Central memory CD8-positive, alpha-beta T cell (primary cell): Measurements from ENCODE around the gene CDK6.

Experiments
- ATAC-seq: fragments of 150-1000 bp; cut with Tn5 transposase; replicated peaks from 2 replicates; pipeline ENCODE4 v1.10.0; 2022; ENCODE audit warnings: mild to moderate bottlenecking, moderate FRiP score, moderate number of reproducible peaks; ENCODE audit not compliant: poor library complexity, severe bottlenecking; ENCODE audit errors: extremely low read depth
- DNase-seq, 2 donors: peaks; one replicate each; pipeline ENCODE4 v3.0.0; 2021; ENCODE audit warnings: low spot score in 2 of 2
- H3K27ac Mint-ChIP-seq: one replicate; pipeline ENCODE4 v1.8.0; 2022; ENCODE audit warnings: low read depth, mild to moderate bottlenecking, moderate library complexity, mixed read lengths
- H3K27me3 Mint-ChIP-seq: one replicate; pipeline ENCODE4 v1.8.0; 2022; ENCODE audit warnings: mixed read lengths
- H3K36me3 Mint-ChIP-seq: one replicate; pipeline ENCODE4 v1.8.0; 2022; ENCODE audit warnings: mild to moderate bottlenecking, moderate library complexity, mixed read lengths; ENCODE audit not compliant: insufficient read depth
- H3K4me1 Mint-ChIP-seq: one replicate; pipeline ENCODE4 v1.8.0; 2022; ENCODE audit warnings: mixed read lengths
- H3K4me3 Mint-ChIP-seq: one replicate; pipeline ENCODE4 v1.8.0; 2022; ENCODE audit warnings: mild to moderate bottlenecking, moderate library complexity, mixed read lengths
- H3K9me3 Mint-ChIP-seq: one replicate; pipeline ENCODE4 v1.8.0; 2022; ENCODE audit warnings: mixed read lengths

Gene CDK6

GRCh38 chr7:92811158-92811557 lies 25.2 kb downstream of the CDK6 start:
- no peak overlapping the region for H3K27ac Mint-ChIP-seq
- no peaks in the 10 kb centered on the region for H3K27me3 Mint-ChIP-seq
- H3K9me3 Mint-ChIP-seq = peaks cover 8% of the 10 kb centered on the region
- H3K4me1 Mint-ChIP-seq = peaks cover 39% of the 10 kb centered on the region
- H3K4me3 Mint-ChIP-seq = no peak overlapping the region
- H3K36me3 Mint-ChIP-seq = peaks cover 8% of the 10 kb centered on the region
- ATAC-seq = no peak
- no peak for DNase-seq

DNA sequence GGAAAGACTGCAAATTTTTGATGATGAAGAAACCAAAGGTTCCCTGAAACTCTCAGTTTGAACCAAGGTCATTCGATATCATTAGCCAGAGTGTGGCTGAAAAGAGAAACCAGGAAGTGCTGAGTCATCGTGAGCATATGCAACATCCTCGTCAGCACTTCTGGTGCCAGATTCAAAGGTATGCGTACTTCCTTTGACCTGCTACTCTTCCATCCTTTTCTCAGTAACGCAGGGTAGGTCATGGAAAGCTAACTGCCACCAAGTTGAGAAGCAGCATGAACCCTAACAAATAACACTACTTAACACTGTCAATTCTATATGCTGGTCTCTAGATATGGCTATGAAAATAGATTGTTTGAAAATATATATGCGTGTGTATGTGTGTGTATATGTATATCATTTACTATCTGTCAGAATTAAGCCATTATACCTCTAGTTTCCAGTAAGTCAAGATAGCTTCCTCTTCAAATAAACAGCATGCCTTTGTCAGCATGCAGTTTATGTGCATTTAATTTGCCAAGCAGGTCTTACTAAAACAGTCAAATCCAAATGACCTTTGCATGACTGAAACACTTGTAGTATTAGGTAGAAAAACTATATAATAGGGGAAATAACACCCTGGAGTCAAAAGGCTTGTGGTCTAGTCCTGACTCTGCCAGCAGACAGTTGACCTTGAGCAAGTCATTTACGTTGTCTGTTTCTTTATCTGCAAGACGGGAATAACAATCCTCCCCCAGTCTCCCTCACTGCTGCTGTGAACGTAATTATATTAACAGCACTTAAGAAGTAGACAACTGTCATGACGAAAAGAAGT lies 26.4 kb downstream of the CDK6 start:
- Mint-ChIP-seq H3K36me3 (peaks cover 8% of the 10 kb centered on the region), H3K27ac (peak overlapping the region; percentile 83), H3K27me3 (no peaks in the 10 kb centered on the region), H3K4me3 (peak overlapping the region; percentile 65), H3K4me1 (peaks cover 28% of the 10 kb centered on the region), H3K9me3 (no peaks in the 10 kb centered on the region)
- DNase-seq = peak in 1 of 2 donors; percentile 41
- peak; percentile 79 for ATAC-seq

DNA sequence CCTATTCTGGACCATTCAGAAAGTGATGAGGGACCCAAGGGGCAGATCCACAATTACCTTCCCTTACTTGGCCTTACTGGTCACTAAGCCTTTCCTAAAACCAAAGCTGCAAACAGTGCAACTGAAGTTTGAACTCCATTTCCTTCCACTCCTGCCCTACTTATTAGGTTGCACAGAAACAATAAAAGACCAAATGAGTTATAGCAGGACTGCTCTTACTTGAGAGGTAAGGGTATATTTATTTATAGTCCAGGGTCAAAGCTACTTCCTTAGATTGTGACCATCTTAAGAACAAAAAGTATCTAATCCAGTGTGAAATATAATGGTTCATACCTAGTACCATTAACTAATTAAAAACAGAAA lies 27.0 kb downstream of the CDK6 start:
- no peak for ATAC-seq
- Mint-ChIP-seq H3K4me3 (peak overlapping the region; percentile 65), H3K4me1 (peaks cover 28% of the 10 kb centered on the region), H3K36me3 (peaks cover 8% of the 10 kb centered on the region), H3K27ac (peak overlapping the region; percentile 83), H3K27me3 (no peaks in the 10 kb centered on the region), H3K9me3 (no peaks in the 10 kb centered on the region)
- DNase-seq = no peak

DNA sequence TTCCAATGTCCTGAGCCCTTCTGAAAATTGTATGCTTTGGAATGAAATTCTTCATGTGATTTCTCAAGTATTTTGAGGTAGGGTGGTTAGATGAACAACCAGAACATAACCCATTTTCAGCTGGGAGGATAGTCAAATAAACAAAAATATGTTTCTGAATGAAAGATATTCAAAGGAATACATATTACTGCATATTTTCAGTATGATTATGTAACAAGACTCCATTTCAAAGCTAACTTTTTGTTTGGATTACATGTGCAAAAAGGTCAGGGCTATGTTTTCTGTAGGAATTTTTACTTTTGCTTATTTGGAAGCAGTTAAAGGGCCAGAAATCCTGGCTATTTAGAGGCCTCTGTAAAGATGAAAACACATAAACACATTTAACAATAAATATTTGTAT lies 27.7 kb downstream of the CDK6 start:
- no peak for ATAC-seq
- no peak overlapping the region for H3K27ac Mint-ChIP-seq
- H3K36me3 Mint-ChIP-seq = peaks cover 8% of the 10 kb centered on the region
- peaks cover 23% of the 10 kb centered on the region for H3K4me1 Mint-ChIP-seq
- no peak overlapping the region for H3K4me3 Mint-ChIP-seq
- DNase-seq = no peak
- H3K27me3 Mint-ChIP-seq = no peaks in the 10 kb centered on the region
- no peaks in the 10 kb centered on the region for H3K9me3 Mint-ChIP-seq

GRCh38 chr7:92808006-92808405 lies 28.4 kb downstream of the CDK6 start:
- H3K4me3 Mint-ChIP-seq = no peak overlapping the region
- peaks cover 23% of the 10 kb centered on the region for H3K4me1 Mint-ChIP-seq
- no peaks in the 10 kb centered on the region for H3K27me3 Mint-ChIP-seq
- DNase-seq = no peak
- no peak for ATAC-seq
- H3K9me3 Mint-ChIP-seq = no peaks in the 10 kb centered on the region
- peaks cover 8% of the 10 kb centered on the region for H3K36me3 Mint-ChIP-seq
- no peak overlapping the region for H3K27ac Mint-ChIP-seq

GRCh38 chr7:92806496-92806895 lies 29.9 kb downstream of the CDK6 start:
- Mint-ChIP-seq H3K4me3 (no peak overlapping the region), H3K4me1 (peaks cover 27% of the 10 kb centered on the region), H3K9me3 (no peaks in the 10 kb centered on the region), H3K27me3 (no peaks in the 10 kb centered on the region), H3K36me3 (peaks cover 8% of the 10 kb centered on the region), H3K27ac (no peak overlapping the region)
- ATAC-seq (no peak), DNase-seq (no peak)

DNA sequence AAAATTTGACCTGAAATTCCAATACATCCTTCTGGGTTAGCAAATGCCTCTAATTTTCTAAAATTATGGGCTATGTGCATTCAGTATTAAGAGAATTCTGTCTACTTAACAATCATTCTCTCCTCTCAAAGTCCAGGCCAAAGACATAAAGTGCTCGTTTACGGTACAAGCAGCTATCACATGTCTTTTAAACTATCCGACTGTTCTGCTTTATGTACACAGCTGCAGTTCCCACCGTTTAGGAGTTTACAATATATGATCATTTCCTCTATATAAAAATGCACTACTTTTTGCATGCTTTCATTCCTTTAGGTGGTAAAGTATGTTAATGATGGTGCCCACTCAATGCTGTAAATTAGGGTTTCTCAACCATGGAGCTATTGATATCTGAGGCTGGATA lies 34.0 kb downstream of the CDK6 start:
- Mint-ChIP-seq H3K36me3 (no peaks in the 10 kb centered on the region), H3K27ac (no peak overlapping the region), H3K4me3 (no peak overlapping the region), H3K9me3 (no peaks in the 10 kb centered on the region), H3K4me1 (peaks cover 16% of the 10 kb centered on the region), H3K27me3 (no peaks in the 10 kb centered on the region)
- DNase-seq = no peak
- ATAC-seq = no peak

GRCh38 chr7:92799446-92800211 lies 36.7 kb downstream of the CDK6 start:
- Mint-ChIP-seq H3K4me3 (no peak overlapping the region), H3K4me1 (peaks cover 16% of the 10 kb centered on the region), H3K36me3 (no peaks in the 10 kb centered on the region), H3K27me3 (no peaks in the 10 kb centered on the region), H3K9me3 (no peaks in the 10 kb centered on the region), H3K27ac (no peak overlapping the region)
- DNase-seq (no peak), ATAC-seq (no peak)

DNA sequence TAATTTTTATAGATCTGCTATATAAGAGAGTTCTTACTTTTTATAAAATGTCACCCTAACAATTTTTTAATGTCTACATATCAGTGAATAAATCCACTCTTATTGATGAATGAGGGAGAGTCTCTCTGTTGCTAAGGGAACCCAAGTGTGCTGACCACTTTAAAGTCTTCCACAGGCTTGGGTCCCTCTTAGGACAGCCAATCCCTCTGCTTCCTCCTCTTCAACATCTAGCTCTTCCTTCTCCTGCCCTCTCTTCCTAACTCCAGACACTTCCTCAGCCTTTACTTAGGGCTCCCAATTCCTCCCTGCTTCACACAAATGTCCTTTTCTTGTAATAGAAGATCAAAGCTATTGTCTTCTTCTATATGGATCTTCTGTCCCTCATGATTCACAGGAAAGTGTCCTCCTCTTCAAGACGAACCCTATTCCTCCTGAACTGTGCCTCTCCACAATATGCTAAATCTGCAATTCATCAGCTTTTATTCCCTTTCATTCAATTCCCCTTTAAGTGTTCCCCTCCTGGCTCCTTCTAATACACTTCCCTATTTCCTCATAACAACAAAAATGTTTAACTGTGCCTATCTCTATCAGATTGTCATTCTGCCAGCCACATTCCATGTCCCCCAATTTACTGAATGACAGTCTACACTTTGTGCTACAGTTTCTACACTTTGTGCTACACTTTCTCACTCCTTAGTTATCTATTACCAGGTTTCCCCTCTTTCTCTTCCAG lies 37.7 kb downstream of the CDK6 start:
- H3K36me3 Mint-ChIP-seq = peaks cover 2% of the 10 kb centered on the region
- DNase-seq (no peak), ATAC-seq (no peak)
- peaks cover 20% of the 10 kb centered on the region for H3K4me1 Mint-ChIP-seq
- no peaks in the 10 kb centered on the region for H3K9me3 Mint-ChIP-seq
- no peak overlapping the region for H3K27ac Mint-ChIP-seq
- no peaks in the 10 kb centered on the region for H3K27me3 Mint-ChIP-seq
- H3K4me3 Mint-ChIP-seq = no peak overlapping the region

DNA sequence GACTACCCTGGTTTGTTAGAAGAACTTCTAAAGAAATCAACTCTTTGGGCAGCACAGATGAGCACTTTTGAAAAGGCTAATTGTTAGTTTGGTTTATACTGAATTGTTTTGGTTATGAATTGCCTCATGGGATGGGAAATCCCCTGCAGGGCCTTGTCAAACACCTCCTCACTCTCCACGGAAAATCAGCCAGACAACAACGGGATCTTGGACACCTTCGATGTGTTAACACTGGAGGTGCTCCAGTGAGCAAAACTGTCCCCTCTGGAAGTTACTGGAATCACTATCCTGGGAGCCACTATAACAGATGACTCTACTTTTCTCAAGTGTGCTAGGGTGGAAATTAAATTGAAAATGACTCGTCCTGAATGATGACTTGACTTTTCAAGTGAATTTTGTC lies 38.7 kb downstream of the CDK6 start:
- ATAC-seq (no peak), DNase-seq (no peak)
- no peak overlapping the region for H3K27ac Mint-ChIP-seq
- H3K9me3 Mint-ChIP-seq = no peaks in the 10 kb centered on the region
- peaks cover 20% of the 10 kb centered on the region for H3K4me1 Mint-ChIP-seq
- no peaks in the 10 kb centered on the region for H3K27me3 Mint-ChIP-seq
- H3K4me3 Mint-ChIP-seq = no peak overlapping the region
- H3K36me3 Mint-ChIP-seq = peaks cover 2% of the 10 kb centered on the region

DNA sequence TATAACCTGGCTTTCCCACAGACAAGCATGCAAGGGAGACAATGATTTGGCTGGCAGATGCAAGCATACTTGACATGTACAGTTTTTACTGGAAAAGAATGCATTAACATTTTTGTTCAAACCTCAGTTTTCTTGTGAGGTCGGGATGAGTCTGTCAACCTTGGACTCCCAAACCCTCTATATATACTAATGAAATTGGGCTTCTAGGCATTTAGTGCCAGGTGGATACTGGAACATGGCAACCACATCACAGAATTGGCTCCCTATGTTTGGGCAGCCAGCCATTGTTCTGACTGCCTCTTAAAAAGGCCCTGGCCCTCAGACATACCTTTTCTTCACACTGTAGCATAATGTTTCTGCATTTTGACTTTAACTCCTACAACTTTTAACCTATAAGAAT lies 39.1 kb downstream of the CDK6 start:
- Mint-ChIP-seq H3K4me3 (no peak overlapping the region), H3K36me3 (peaks cover 2% of the 10 kb centered on the region), H3K4me1 (peaks cover 24% of the 10 kb centered on the region), H3K27me3 (no peaks in the 10 kb centered on the region), H3K27ac (no peak overlapping the region), H3K9me3 (no peaks in the 10 kb centered on the region)
- no peak for DNase-seq
- no peak for ATAC-seq

DNA sequence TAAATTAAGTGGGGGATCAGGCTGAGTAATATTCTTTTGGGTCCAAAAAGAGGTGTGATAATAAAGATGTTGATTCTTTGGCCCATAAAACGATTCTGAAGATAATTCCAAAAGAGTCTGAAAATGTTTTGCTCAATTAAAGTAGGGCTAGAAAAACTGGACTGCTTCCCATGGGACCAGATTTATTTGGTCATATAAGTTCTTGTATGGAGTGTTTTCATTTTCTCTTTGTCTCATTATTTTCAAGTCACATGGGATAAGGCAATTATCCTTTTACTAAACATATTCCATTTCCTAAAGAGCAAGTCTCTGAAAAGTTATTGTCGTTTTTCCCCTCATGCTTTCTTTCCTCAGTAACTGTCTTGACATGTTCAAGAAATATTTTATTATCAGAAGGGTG lies 41.5 kb downstream of the CDK6 start:
- Mint-ChIP-seq H3K9me3 (no peaks in the 10 kb centered on the region), H3K36me3 (peaks cover 2% of the 10 kb centered on the region), H3K4me1 (peaks cover 34% of the 10 kb centered on the region), H3K27me3 (no peaks in the 10 kb centered on the region), H3K4me3 (no peak overlapping the region), H3K27ac (no peak overlapping the region)
- DNase-seq = no peak
- no peak for ATAC-seq
